Measurements from ENCODE around the gene TBC1D4. TPM values are rescaled to one million over a fixed set of nuclear protein-coding genes. Genes with fewer than 3 reads are reported as not detected.

Gene TBC1D4
- total RNA-seq, 1 experiment from 2014 or later: 5.5 TPM

GRCh38 chr13:75256922-75257321 is 225.0 kb downstream of the TBC1D4 start:
- Histone ChIP-seq H3K4me1 (ENCODE audit: control insufficient read depth, insufficient read depth, low read length) (no peaks in the 10 kb centered on the region), H3K27me3 (ENCODE audit: control insufficient read depth, insufficient read depth, low read length) (no peaks in the 10 kb centered on the region), H3K36me3 (ENCODE audit: control insufficient read depth, insufficient read depth, low read length) (no peaks in the 10 kb centered on the region), H3K4me3 (ENCODE audit: low read depth in 2 of 2, low read length in 2 of 2) (no peak overlapping the region), H3K27ac (ENCODE audit: low read length) (no peak overlapping the region), H3K9me3 (ENCODE audit: control insufficient read depth, insufficient read depth, low read depth, low read length) (no peaks in the 10 kb centered on the region)
- ChIA-PET POLR2A (no interaction called here), CTCF (no interaction called here)
- intact Hi-C loops (cut with micrococcal nuclease; ENCODE audit: unreplicated experiment): no loop called here
- TF ChIP-seq SIN3A (IDR thresholded peaks at IDR 0.05; ENCODE audit: borderline replicate concordance, insufficient read depth, low read depth, low read length) (no peak), POLR2AphosphoS5 (IDR thresholded peaks at IDR 0.05; ENCODE audit: low read depth, low read length) (no peak), CTCF (IDR thresholded peaks at IDR 0.05) (no peak)
- BruUV-seq (replicated peaks): no TSS peak
- ATAC-seq (no peak), DNase-seq (ENCODE audit: low read depth, low spot score) (no peak)
- in situ Hi-C loops (cut with HindIII; ENCODE audit: low pct_unique_long_range_greater_than_20kb, low sequenced_read_pairs): no loop called here

GRCh38 chr13:75255653-75256052 is 226.3 kb downstream of the TBC1D4 start:
- no peak for ATAC-seq
- TF ChIP-seq POLR2AphosphoS5 (IDR thresholded peaks at IDR 0.05; ENCODE audit: low read depth, low read length): no peak
- TF ChIP-seq REST (IDR thresholded peaks at IDR 0.05; ENCODE audit: insufficient read depth in 1 of 2, low read depth in 2 of 2, low read length in 1 of 2): no peak
- TF ChIP-seq SIN3A (IDR thresholded peaks at IDR 0.05; ENCODE audit: borderline replicate concordance, insufficient read depth, low read depth, low read length): no peak
- H3K27me3 ChIP-seq (ENCODE audit: control insufficient read depth, insufficient read depth, low read length): no peaks in the 10 kb centered on the region
- no peak overlapping the region for H3K27ac ChIP-seq (ENCODE audit: low read length)
- no peak for DNase-seq (ENCODE audit: low read depth, low spot score)
- H3K4me3 ChIP-seq (ENCODE audit: low read depth in 2 of 2, low read length in 2 of 2): no peak overlapping the region
- no peaks in the 10 kb centered on the region for H3K4me1 ChIP-seq (ENCODE audit: control insufficient read depth, insufficient read depth, low read length)
- H3K36me3 ChIP-seq (ENCODE audit: control insufficient read depth, insufficient read depth, low read length): no peaks in the 10 kb centered on the region
- no TSS peak for BruUV-seq (replicated peaks)
- in situ Hi-C loops (cut with HindIII; ENCODE audit: low pct_unique_long_range_greater_than_20kb, low sequenced_read_pairs) (no loop called here), intact Hi-C loops (cut with micrococcal nuclease; ENCODE audit: unreplicated experiment) (no loop called here)
- CTCF ChIA-PET: no interaction called here
- no peaks in the 10 kb centered on the region for H3K9me3 ChIP-seq (ENCODE audit: control insufficient read depth, insufficient read depth, low read depth, low read length)
- POLR2A ChIA-PET: no interaction called here

- ChIA-PET CTCF (no interaction called here), POLR2A (no interaction called here)
These were observed 226.8 kb downstream of the TBC1D4 start for GRCh38 chr13:75255147-75255546.

More at GRCh38 chr13:75255147-75255546, 226.8 kb downstream of the TBC1D4 start:
- DNase-seq (ENCODE audit: low read depth, low spot score): no peak
- no peaks in the 10 kb centered on the region for H3K4me1 ChIP-seq (ENCODE audit: control insufficient read depth, insufficient read depth, low read length)
- TF ChIP-seq POLR2AphosphoS5 (IDR thresholded peaks at IDR 0.05; ENCODE audit: low read depth, low read length) (no peak), CTCF (IDR thresholded peaks at IDR 0.05) (no peak), TCF7L2 (IDR thresholded peaks at IDR 0.05; ENCODE audit: low read depth, low read length) (no peak), REST (IDR thresholded peaks at IDR 0.05; ENCODE audit: insufficient read depth in 1 of 2, low read depth in 2 of 2, low read length in 1 of 2) (no peak), SIN3A (IDR thresholded peaks at IDR 0.05; ENCODE audit: borderline replicate concordance, insufficient read depth, low read depth, low read length) (no peak)
- no peaks in the 10 kb centered on the region for H3K36me3 ChIP-seq (ENCODE audit: control insufficient read depth, insufficient read depth, low read length)
- intact Hi-C loops (cut with micrococcal nuclease; ENCODE audit: unreplicated experiment): no loop called here
- ATAC-seq: no peak
- in situ Hi-C loops (cut with HindIII; ENCODE audit: low pct_unique_long_range_greater_than_20kb, low sequenced_read_pairs): no loop called here
- no peaks in the 10 kb centered on the region for H3K9me3 ChIP-seq (ENCODE audit: control insufficient read depth, insufficient read depth, low read depth, low read length)
- no peak overlapping the region for H3K27ac ChIP-seq (ENCODE audit: low read length)
- no TSS peak for BruUV-seq (replicated peaks)
- H3K4me3 ChIP-seq (ENCODE audit: low read depth in 2 of 2, low read length in 2 of 2): no peak overlapping the region
- H3K27me3 ChIP-seq (ENCODE audit: control insufficient read depth, insufficient read depth, low read length): no peaks in the 10 kb centered on the region

All from Panc1 (cell line).